ENCODE data around the gene TAX1BP1.
"Not testable (repeated sequence)": the region's sequence is repeated elsewhere in the genome, so short reads cannot be mapped to it uniquely, and the experiment has no call there.

The TAX1BP1 gene

GRCh38 chr7:27846388-27846787 lies 106.4 kb downstream of the TAX1BP1 start:
- DNase-seq = no peak

- no peak for DNase-seq
Measured at GRCh38 chr7:27850531-27850930, 110.6 kb downstream of the TAX1BP1 start.

- not testable (repeated sequence) for DNase-seq
Measured at GRCh38 chr7:27856703-27857485, 116.9 kb downstream of the TAX1BP1 start.

GRCh38 chr7:27860800-27861199 lies 120.8 kb downstream of the TAX1BP1 start:
- DNase-seq = no peak

GRCh38 chr7:27861747-27862146 lies 121.8 kb downstream of the TAX1BP1 start:
- no peak for DNase-seq

- no peak for DNase-seq
Measured at GRCh38 chr7:27863880-27864279, 123.9 kb downstream of the TAX1BP1 start.

- DNase-seq = no peak
Measured at GRCh38 chr7:27866256-27866655, 126.3 kb downstream of the TAX1BP1 start.

- no peak for DNase-seq
Measured at GRCh38 chr7:27866828-27867672, 127.1 kb downstream of the TAX1BP1 start.

GRCh38 chr7:27868131-27868550 lies 128.2 kb downstream of the TAX1BP1 start:
- no peak for DNase-seq

- DNase-seq = no peak
Measured at GRCh38 chr7:27869056-27869455, 129.1 kb downstream of the TAX1BP1 start.

GRCh38 chr7:27870595-27870994 lies 130.6 kb downstream of the TAX1BP1 start:
- DNase-seq = no peak

GRCh38 chr7:27871086-27871485 lies 131.1 kb downstream of the TAX1BP1 start:
- DNase-seq = no peak

- no peak for DNase-seq
Measured at GRCh38 chr7:27871866-27872265, 131.9 kb downstream of the TAX1BP1 start.

GRCh38 chr7:27872356-27873275 lies 132.7 kb downstream of the TAX1BP1 start:
- no peak for DNase-seq

GRCh38 chr7:27873981-27874957 lies 134.3 kb downstream of the TAX1BP1 start:
- no peak for DNase-seq

GRCh38 chr7:27875061-27875460 lies 135.1 kb downstream of the TAX1BP1 start:
- no peak for DNase-seq

GRCh38 chr7:27875832-27876231 lies 135.9 kb downstream of the TAX1BP1 start:
- DNase-seq = no peak

GRCh38 chr7:27876756-27877155 lies 136.8 kb downstream of the TAX1BP1 start:
- DNase-seq = no peak

All from Kasumi-1 (cell line).